Muscle of arm (tissue), 12 donors: ENCODE results near the gene ADM5. TPM values are rescaled to one million over a fixed set of nuclear protein-coding genes. Genes with fewer than 3 reads are reported as not detected.

Experiments
- DNase-seq: peaks from one replicate; pipeline ENCODE4 v3.0.0-alpha.2; 2013
- polyA plus RNA-seq, 12 donors: library from polyadenylated mRNA; unstranded; fragments of 120-200 nt; gene quantifications; one replicate each; pipeline ENCODE4 v1.2.1, GENCODE V29; 2013; ENCODE audit not compliant: insufficient read length in 12 of 12

The ADM5 gene
- polyA plus RNA-seq, 12 donors = 0.78 to 1.5 (median 1.1) TPM; not detected in 2

- no peak for DNase-seq
These were observed 31.8 kb upstream of the ADM5 start for GRCh38 chr19:49657493-49658138.

GRCh38 chr19:49658139-49658517 lies 31.3 kb upstream of the ADM5 start:
- no peak for DNase-seq

- no peak for DNase-seq
These were observed 30.6 kb upstream of the ADM5 start for GRCh38 chr19:49658566-49659442.

GRCh38 chr19:49660338-49660961 lies 28.9 kb upstream of the ADM5 start:
- DNase-seq = no peak

GRCh38 chr19:49662011-49662410 lies 27.4 kb upstream of the ADM5 start:
- no peak for DNase-seq

- DNase-seq = no peak
These were observed 26.2 kb upstream of the ADM5 start for GRCh38 chr19:49663224-49663623.

- DNase-seq = peak; percentile 65
These were observed 25.0 kb upstream of the ADM5 start for GRCh38 chr19:49664171-49665035.

- DNase-seq = no peak
These were observed 24.4 kb upstream of the ADM5 start for GRCh38 chr19:49665036-49665350.

- DNase-seq = peak; percentile 99
These were observed 23.9 kb upstream of the ADM5 start, which contains the start of the genes BCL2L12 and IRF3 for GRCh38 chr19:49665351-49666119. BCL2L12 (plus strand) TSS chr19:49665933; CDS start chr19:49666693, 760 bp downstream. IRF3 (minus strand) TSS chr19:49665857; CDS start chr19:49664838, 1,019 bp downstream.

GRCh38 chr19:49666120-49666444 lies 23.3 kb upstream of the ADM5 start:
- DNase-seq = no peak

GRCh38 chr19:49667473-49667872 lies 21.9 kb upstream of the ADM5 start:
- DNase-seq = no peak

GRCh38 chr19:49669516-49669915 lies 19.9 kb upstream of the ADM5 start:
- DNase-seq = no peak

GRCh38 chr19:49672131-49672919 lies 17.1 kb upstream of the ADM5 start:
- no peak for DNase-seq

GRCh38 chr19:49676136-49676783 lies 13.1 kb upstream of the ADM5 start:
- peak; percentile 96 for DNase-seq

GRCh38 chr19:49676784-49677230 lies 12.6 kb upstream of the ADM5 start:
- DNase-seq = peak; percentile 100

GRCh38 chr19:49677231-49677900 lies 12.0 kb upstream of the ADM5 start, which contains the start of gene PRMT1:
PRMT1 (plus strand) TSS chr19:49677271; CDS start chr19:49677281, 10 bp downstream.
- DNase-seq = peak; percentile 65

- DNase-seq = peak; percentile 79
These were observed 11.3 kb upstream of the ADM5 start for GRCh38 chr19:49677901-49678674.
